Left renal pelvis (tissue), 4 donors: ENCODE measurements around the gene KCNG4. TPM values are rescaled to one million over a fixed set of nuclear protein-coding genes. Genes with fewer than 3 reads are reported as not detected.
"Not testable (repeated sequence)": the region's sequence is repeated elsewhere in the genome, so short reads cannot be mapped to it uniquely, and the experiment has no call there.

Experiments
- DNase-seq, 4 donors: peaks; one replicate each; pipeline ENCODE4 v3.0.0-alpha.2; 2013; ENCODE audit warnings: low read depth in 4 of 4, low spot score in 3 of 4
- polyA plus RNA-seq, 4 donors: library from polyadenylated mRNA; unstranded; fragments of 120-200 nt; gene quantifications; one replicate each; pipeline ENCODE4 v1.2.1, GENCODE V29; 2013; ENCODE audit not compliant: insufficient read length in 4 of 4

KCNG4 gene
- polyA plus RNA-seq, 4 donors: 0.03 to 0.09 TPM; not detected in 2

DNA sequence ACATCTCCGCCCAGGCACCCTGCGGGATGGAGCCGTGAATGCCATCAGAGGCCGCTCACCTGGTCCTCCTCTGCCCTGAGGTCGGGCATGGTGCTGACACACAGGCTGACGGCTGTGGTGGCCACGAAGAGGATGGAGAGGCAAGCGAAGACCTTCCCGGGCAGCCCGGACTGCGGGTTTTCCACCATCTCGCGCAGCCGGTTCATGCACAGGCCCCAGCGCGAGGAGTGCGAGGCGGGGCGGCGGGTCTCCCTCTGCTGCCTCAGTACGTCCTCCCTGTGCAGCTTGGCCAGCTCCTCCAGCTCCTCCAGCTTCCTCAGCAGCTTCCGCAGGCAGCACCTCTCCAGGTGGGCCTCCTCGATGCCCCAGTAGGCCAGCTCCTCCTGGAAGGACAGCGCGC lies 3.1 kb downstream of the KCNG4 start:
- no peak for DNase-seq

DNA sequence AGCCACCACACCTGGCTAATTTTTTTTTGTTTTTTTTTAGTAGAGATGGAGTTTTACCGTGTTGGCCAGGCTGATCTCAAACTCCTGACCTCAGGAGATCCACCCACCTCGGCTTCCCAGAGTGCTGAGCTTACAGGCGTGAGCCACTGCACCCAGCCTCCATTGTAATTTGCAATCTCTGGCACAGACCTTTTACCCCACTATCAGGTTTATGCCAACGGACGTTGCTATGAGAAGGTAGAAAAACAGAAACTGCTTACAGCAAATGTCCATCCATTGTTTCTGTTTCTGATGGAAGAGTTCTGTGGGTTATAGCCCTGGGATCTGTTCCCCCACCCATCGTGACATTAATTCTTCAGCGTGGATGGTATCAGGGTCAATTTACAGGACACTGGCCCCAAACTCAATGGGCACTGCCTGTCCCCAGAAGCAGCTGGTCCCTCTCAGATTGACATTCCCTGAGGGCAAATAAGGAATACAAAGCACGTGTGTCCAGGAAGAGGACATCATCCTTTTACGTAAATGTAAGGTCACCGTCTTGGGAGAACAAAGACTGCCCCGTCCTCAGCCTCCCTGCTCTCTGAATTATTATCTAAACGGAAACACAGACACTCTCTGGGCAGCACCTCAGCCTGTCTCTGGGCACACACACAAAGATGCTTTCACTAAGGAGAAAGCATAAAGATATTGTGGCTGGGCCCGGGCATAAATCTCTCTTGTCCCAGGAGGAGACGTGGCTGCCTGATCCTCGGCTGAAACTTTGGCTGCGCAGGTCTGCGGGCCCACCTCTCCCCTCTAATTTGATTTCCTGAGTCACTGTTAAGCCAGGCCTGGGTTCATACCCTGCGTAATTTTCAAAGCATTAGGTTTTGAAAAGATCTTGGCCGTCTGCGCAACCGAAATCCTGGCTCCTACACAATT lies 5.2 kb downstream of the KCNG4 start:
- DNase-seq: no peak

DNA sequence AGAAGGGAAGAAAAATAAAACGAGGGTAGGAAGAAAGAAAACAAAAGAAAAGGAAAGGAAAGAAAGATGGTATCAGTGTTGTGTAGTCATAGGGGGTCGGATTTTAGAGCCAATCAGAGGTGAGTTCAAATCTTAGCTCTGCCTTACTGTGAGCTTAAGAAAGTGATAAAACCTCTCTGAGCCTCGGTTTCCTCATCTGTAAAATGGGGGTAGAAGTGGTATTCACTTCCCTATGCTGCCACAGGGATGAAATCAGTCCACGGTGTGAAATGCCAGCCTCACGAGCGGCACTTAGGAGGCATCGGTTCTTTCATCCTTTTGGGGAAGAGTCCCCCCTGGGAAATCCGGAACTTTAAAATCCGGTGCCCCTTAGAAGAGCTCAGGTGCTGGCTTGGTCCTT lies 6.1 kb downstream of the KCNG4 start:
- DNase-seq: no peak

DNA sequence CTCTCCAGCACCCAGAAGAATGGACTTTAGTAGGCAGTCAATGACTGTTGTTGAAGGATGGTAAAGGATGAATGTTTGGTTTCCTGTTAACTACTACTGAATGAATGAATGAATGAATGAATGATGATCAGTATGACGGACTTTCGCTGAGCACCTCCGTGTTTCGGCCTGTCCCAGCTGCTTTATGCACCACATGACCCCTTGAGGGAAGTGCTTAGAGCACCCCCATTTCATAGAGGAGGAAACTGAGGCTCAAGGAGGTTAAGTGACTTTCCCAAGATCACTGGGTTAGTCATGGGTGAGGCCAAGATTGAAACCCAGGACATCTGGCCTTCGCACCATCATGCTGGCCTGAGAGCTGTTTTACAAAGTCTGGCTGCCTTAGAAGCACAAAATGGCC lies 6.8 kb downstream of the KCNG4 start:
- no peak for DNase-seq

DNA sequence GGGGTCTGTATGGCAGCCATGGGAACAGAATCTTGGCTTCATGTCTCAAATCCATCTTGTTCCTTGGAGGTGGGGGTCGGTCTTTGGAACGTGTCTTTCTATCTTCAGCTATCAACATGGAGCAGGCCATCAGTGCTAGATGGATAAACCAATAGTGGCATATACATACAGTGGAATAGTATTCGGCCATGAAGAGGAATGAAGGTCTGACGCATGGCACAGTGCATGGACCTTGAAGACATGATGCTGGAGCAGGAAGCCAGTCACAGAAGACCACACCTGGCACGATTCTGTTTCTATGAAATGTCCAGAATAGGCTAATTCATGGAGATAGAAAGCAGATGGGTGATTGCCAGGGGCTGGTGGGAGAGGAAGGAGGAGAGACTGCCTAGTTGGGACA lies 7.8 kb downstream of the KCNG4 start:
- no peak for DNase-seq

DNA sequence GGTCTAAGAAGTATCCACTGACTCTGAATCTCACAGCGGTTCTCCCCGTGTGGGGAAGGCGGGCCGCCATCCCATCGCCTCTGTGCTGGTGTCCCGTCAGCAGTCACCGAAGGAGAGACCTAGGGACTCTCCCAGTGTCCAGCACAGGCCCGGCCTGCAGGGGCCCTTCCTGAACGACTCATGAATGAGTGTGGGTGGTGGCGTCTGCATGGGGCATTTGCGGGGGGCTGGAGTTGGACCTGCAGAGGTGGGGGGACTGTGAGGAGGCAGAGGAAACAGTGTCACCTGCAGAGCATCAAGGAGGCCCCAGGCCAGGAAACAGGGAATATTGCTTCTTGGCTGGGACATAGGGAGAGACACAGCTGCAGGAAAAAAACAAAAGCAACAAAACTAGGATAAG lies 10.3 kb downstream of the KCNG4 start:
- no peak for DNase-seq

DNA sequence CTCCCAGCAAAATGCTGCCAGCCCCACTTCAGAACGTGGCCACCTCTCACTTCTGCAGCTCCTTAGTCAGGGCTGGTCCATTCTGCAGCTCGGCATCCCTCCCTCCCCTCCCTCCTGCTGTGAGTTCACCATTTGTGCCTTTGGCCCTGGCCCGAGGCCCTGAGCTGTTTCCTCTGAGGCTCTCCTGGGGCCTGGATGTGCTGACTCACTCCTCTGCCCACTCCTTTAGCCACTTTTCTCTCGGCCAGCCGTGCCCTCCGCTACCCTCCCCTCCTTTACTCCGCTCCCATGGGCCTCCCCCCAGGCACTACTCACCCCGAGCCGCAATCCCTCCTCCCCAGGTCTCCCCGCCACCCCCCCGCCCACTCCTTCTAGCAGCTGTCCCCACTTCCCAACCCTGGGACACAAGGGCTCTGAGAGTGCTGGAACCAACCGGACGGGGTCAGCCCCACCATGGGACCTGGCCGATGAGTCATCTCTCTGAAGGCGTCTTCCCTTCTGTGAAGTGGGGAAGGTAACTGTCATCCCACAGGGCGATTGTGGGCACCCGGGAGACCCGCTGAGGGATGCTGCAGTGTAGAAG lies 11.5 kb downstream of the KCNG4 start:
- DNase-seq: no peak

DNA sequence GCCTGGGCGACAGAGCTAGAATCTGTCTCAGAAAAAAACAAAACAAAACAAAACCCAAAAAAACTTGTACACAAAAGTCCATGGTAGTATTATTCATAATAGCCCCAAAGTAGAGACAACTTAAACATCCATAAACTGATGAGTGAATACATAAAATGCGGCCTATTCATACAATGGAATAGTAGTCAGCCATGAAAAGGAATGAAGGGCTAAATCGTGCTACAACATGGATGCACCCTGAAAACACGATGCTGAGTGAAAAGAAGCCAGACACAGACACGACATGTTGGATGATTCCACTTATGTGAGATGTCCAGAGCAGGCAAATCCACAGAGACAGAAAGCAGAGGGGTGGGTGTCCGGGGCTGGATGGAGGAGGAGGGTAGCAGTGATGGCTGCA lies 12.3 kb downstream of the KCNG4 start:
- DNase-seq: no peak

DNA sequence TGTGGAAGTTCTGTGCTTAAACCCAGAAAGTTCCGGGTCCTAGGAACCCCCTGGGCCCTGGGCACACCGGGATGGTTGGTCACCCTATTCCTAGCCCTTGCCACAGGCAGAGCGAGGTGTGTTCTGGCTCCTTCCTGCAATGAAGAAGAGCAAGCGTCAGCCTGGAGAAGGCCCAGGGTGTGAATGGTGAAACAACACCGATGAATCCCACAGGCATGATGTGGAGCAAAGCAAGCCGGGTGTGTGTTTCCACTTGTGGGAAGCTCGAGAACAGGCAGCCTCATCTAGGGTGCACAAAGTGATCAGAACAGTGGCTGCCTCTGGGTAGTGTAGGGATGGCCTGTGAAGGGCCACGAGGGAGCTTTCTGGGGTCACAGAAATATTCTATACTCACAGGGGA lies 13.8 kb downstream of the KCNG4 start:
- DNase-seq: no peak

DNA sequence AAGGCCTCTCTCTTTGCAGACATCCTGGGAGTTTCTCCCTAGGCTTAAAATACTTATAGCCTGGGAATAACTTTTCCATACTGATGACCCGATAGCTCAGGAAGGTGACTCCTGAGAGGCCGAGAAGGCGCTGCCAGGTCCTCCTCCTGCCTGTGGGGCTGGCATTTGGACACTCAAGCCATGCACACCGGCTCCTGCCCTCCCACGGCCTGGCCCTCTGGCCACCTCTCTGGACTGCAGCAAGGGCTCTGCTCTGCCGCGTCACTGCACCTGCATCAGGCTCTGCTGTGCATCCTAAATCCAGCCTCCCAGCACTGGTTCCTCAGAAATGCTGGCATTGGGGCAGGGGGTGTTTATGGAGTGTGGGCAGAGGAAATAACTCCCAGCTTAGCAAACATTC lies 14.2 kb downstream of the KCNG4 start:
- DNase-seq: no peak

DNA sequence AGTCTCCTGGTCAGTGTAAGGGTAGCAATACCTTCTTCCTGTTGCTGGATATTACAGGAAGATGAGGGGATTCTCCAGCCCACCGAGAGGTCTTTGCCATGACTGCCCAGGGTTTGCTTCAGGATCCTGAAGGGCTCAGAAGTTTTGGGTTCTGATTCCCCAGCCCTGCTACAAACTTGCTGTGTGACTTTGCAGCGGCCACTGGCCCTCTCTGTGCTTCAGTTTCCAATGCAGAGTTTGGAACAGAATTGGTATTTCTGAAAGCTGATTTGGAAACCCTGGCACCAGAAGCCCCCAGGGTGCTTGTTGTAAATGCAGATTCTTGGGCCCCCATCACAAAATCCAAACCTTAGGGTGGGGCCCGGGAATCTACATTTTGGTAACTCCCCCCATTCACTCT lies 14.7 kb downstream of the KCNG4 start:
- no peak for DNase-seq

DNA sequence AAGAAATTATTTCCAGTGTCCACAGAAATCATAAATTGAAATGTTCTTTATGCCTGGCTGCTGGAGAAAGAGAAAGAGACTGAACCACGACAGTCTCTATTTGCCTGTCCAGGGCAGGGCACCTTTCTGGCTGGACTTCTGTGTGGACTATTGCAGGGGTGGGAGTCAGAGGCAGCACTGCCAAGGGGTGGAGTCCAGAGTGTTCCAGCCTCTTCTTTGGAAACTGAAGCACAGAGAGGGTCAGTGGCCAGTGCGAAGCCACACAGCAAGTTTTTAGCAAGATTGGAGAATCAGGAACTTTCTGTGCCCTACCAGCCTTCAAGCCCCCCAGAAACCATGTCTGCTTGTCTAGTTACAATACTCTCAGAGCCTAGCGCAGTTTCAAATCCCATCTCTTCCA lies 15.3 kb downstream of the KCNG4 start:
- no peak for DNase-seq

DNA sequence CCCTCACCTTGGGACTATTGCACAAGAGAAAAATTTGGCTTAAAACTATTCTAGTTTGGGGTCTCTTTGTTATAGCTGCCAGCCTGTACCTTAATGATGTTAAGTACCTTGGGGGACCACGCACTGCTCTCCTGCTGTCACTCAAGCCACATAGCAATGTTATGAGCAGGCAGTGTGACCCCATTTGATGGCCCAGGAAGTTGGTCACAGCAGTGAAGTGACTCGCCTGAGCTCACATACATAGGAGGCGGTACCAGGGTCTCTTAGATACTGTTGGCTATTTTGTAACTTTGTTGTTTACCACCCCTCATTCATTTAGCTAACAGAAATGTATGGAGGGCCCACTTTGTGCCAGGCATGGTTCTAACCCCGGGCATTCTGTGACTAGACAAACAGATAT lies 16.4 kb downstream of the KCNG4 start:
- no peak for DNase-seq

DNA sequence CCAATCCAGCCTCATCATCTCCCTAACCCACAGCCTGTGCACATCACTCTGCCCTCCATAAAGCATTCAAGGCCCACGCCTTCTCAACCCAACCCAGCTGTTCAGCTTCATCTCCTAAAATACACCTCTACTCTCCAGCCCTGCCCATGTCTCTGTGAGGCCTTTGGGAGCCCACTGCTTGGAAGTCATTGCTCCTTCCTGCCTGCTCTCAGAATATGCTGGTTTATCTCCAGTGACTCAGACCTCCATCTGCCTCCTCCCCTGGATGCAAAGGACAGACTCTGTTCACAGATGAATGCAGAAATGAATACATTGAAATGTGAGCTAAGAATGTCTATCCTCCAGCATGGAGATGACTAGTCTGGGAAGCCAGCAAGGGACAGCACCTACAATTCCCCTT lies 19.0 kb downstream of the KCNG4 start:
- DNase-seq: no peak

DNA sequence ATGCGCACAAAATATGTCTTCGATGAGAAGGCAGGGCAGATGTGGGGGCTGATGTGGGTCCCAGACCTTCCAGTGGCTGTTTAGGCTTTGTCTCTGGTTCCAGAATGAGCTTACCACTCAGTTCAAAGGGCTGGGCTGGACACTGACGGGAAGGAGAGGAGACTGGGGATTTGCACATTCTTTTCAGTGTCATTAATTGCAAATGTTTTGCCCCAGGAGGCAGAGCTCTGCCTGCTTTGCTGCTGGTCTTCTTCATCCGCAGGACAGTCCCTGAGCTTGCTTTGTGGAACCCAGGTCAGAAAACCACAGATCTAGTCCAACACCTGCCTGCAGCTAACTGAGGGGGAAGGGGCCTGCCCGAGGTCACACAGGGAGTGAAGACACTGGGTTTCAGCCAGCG lies 20.9 kb downstream of the KCNG4 start:
- DNase-seq: no peak

DNA sequence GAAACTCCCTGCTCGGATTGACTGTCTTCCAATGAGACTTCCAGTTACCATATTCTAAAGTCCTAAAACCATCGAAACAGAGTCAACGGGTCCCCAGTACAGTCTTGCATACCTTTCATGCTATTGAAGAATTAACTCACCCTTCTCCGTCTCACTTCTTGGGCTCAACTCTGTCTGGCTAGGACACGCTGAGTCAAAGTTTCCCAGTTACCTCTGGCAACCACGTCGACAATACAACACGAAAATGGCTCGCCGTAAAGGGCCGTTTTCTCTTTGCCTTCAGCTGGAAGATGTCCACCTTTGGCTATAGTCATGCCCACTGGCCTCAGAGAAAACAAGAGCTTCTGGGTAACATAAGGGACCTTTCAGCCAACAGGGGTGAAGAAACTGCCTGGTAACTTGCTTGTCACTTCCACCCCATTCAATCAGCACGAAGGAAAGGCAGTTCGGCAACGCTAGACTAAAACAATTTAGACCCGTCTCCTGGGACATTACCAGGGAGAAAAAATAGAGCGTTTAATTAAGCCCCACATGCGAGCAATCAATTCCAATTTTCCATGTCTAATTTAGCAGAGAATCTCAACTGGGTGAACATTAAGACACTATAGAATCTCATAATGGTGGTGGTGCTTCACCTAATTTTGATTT lies 21.5 kb downstream of the KCNG4 start:
- DNase-seq: no peak

DNA sequence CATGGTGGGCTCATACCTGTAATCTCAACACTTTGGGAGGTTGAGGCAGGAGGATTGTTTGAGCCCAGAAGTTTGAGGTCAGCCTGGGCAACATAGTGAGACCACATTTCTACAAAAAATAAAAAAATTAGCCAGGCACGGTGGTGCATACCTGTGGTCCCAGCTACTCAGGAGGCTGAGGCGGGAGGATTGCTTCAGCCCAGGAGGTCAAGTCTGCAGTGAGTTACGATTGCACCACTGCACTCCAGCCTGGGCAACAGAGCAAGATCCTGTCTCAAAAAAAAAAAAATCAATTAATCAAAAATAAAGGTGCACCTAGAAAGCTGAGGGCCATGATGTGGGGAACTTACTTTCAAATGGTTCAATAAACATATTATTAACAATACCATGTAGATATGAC lies 23.7 kb downstream of the KCNG4 start:
- DNase-seq: not testable (repeated sequence)

DNA sequence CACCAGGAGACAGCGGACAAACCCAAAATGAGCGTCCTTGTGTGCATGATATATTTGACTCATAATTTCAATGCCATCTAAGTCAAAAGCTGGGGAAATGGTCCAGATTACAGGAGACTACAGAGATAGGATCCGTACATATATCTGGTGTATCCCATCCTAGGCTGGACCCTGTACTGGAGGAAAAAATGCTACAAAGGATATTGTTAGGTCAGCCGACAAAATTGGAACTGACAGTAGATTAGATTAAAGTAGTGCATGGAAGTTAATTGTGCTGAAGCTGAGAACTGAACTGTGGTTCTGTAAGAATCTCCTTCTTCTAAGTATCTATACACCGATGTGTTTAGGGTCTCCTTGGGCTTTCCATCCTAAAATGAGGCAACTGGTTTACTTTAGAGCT lies 24.3 kb downstream of the KCNG4 start:
- no peak for DNase-seq

DNA sequence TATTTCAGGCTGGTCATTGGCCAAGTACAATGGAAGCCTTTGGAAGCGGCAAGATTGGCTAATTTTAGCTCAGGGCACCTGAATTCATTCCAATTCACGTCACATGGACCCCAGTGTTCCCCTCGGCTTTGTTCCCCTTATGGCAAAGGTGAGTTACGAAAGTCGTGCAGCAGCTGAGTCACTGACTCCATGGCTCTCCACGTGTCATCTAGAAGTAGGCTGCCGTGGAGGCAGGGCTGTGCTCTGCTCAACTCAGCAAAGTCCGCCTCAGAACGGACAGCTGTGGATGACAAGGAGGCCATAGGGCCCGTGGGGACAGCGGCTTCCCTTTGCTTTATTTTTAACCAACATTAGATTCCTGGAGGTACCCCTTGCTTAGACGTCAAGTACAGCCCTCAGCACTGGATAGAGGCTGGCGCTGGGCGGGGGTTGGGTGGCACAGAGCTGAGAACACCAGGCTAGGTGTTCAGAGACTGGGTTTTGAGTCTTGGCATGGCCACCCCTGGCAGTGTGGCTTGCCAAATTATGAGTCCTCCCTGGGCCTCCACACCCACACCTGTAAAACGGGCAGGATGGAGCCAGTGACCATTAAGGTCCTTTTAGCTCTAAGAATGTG lies 25.3 kb downstream of the KCNG4 start:
- DNase-seq: no peak

DNA sequence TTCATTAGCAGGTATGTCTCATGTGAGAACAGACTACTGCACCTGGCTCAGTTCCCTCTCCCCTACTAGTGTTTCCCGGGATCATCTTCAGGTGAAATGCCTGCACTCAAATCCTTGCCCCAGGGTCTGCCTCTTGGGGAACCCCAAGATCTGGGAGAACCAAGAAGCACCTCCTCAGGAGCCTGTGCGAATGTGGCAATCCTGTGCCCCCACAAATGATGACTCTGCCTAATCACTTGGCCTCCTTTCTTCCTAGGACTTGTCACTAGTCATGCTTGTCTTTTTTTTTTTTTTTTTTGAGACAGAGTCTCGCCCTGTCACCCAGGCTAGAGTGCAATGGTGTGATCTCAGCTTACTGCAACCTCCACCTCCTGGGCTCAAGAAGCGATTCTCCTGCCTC lies 27.2 kb downstream of the KCNG4 start:
- DNase-seq: no peak

DNA sequence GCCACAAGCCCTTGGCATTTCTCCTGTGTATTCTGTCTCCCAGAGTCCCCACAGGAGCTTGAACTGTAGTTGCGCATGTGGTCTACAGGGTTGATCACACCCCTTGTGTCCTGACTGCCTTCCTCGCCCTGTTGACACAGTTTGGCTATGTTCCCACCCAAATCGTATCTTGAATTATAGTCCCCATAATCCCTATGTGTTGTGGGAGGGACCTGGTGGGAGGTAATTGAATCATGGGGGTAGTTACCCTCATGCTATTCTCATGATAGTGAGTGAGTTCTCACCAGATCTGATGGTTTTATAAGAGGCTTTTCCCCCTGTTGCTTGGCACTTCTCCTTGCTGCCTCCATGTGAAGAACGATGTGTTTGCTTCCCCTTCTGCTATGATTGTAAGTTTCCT lies 27.7 kb downstream of the KCNG4 start:
- no peak for DNase-seq

DNA sequence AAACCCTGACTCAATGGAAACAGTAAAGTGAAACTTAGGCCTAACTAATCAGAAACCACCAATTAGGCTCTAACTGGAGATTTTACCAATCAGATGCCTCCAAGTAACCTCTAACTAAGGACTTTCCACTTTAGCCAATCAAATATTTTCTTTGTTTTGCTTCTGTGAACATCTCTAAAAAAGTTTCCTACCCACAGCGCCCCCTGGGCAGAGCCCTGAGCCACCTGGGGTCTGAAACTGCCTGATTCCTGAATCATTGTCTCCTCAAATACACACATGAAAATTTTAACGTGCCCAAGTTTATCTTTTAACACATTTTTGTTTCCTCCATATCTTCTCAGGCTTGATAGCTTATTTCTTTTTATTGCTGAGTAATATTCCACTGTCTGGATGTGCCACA lies 29.8 kb downstream of the KCNG4 start:
- no peak for DNase-seq
